ENCODE measurements around the gene CNR2.

DNA sequence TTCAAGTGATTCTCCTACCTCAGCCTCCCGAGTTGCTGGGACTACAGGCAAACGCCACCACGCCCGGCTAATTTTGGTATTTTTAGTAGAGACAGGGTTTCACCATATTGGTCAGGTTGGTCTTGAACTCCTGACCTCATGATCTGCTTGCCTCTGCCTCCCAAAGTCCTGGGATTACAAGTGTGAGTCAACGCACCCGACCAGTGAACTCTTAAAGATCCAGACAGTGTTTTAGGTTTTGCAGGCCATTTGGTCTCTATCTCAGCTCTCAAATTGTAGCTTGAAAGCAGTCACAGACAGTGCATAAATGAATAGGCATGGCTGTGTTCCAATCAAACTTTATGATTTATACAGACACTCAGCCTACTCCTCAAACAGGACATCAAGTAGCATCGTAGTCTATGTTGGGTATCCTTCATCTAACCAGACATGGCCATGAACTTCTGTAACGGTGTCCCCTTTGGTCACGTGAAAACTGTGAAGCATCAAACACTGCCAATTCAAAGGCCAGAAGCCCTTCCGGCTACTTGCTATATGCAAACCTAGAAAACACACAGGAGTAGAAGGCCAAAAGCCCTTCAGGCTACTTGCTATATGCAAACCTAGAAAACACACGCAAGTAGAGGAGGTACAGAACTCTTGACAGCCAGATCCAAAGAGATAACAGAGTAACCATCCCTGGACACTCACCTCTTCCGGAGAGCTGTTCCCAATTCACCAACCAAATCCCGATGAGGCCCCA, 48.2 kb downstream of the CNR2 start:
- TF ChIP-seq POLR2A (IDR thresholded peaks at IDR 0.05; ENCODE audit: low read depth, low read length): no peak
- TF ChIP-seq POLR2AphosphoS5 (IDR thresholded peaks at IDR 0.05; ENCODE audit: low read depth, low read length): no peak
